ENCODE results near the gene MID1IP1.

The MID1IP1 gene

DNA sequence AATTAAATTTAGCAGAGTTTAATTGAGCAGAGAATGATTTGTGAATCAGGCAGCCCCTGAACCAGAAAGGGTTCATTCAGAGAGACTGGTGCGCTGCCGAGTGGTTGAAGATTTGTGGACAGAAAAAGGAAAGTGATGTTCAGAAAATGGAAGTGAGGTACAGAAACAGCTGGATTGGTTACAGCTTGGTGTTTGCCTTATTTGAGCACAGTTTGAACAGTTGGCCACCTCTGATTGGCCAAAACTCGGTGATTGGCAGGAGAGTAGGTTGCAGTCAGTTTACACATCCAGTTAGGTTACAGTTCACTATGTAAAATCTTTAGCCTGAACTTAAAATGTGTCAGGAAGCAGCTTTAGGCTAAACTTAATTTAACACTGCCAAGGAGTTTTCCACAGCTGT lies 14.9 kb downstream of the MID1IP1 start:
- no peak for DNase-seq

DNA sequence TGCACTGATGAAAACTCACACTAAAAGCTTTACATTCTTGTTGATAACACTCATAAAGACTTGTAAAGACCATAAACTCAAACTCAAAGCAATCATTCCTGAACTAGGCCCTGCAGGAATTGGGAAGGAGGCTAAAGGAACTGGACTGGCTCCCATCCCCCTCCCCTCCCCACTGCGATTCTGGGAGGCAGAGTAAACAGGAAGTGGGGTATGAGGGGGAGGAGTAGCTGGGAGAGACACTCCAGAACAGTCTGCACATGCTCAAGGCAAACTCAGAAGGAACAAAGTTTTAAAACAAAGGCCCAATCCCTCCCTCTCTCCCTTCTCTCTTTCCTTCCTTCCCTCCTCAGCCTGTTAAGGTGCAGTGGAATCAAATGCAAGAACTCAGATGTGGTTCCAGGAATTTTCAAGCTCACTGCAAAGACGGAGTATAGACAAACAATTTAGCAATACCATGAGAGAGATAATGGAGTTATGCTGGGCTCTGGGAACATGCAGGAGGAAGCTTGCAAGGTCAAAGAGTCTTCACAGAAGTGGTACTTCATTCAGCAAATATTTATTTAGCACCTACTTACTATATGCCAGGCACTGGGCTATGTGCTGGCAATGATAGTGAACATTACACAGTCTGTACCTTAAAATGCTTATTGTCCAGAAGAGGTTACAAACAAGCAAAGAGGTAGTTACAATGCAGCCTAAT lies 15.9 kb downstream of the MID1IP1 start:
- no peak for DNase-seq

- no peak for DNase-seq
Measured at GRCh38 chrX:38819163-38819562, 17.9 kb downstream of the MID1IP1 start.

GRCh38 chrX:38819709-38820108 lies 18.4 kb downstream of the MID1IP1 start:
- no peak for DNase-seq

- DNase-seq, result no peak
Measured at GRCh38 chrX:38820751-38821150, 19.5 kb downstream of the MID1IP1 start.

- no peak for DNase-seq
Measured at GRCh38 chrX:38824176-38824575, 22.9 kb downstream of the MID1IP1 start.

DNA sequence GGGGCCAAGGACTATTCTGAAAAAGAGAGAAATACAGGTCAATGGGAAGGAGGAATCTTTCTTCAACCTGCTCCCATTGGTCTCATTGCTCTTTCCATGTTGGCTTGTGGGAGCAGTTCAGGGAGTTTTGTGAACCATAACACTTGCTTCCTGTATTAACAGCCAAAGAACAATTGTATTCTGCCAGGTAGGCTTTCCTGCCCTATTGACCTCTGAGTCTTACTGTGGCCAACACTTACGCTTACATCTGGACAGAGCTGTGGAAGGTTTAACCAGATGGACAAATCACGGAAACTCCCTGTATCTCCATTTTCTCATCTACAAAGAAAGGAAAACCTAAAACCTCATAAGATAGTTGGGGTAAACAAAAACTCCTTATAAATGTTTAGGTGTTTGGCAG lies 30.7 kb downstream of the MID1IP1 start:
- DNase-seq, result no peak

DNA sequence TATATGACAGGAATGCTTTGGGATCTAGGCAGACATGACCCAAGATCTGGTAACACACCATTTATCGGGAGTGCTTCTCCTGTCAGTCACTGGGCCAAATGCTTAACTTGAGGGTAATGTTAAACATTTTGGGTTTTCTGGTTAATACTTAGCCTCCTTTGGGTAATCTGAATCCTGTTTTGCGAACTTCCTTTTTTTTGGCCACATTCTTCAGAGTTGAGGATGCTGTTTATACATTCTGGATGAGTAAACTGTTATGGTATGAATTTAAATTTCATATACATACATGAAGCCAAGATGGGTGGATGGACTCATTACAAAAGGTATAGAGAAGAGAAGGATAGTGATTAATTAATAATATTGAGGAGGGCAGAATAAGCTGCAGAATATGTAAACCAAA lies 36.1 kb downstream of the MID1IP1 start:
- no peak for DNase-seq

DNA sequence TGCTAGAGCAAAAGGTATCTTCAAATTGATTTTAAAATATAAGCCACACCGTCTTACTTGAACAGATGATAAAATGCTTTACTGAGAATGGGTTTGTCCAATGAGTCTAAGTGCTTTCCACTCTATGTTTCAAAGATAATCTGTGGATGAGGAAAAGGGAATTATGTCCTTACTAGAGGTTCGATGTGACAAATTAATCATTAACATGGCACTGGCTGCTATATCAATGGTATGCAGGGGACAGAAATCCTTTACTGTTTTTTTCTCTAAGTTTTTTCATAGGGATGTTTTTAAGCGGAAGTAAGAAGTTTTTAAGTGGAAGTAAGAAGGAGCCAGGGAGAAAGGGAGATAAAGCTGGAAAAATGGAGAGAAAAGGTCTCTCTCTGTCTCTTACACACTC lies 38.0 kb downstream of the MID1IP1 start:
- DNase-seq, result no peak

GRCh38 chrX:38839944-38840343 lies 38.7 kb downstream of the MID1IP1 start:
- DNase-seq, result no peak

- DNase-seq, result no peak
Measured at GRCh38 chrX:38841750-38842149, 40.5 kb downstream of the MID1IP1 start.

GRCh38 chrX:38845426-38845825 lies 44.2 kb downstream of the MID1IP1 start:
- DNase-seq, result no peak

GRCh38 chrX:38847206-38847902 lies 46.1 kb downstream of the MID1IP1 start:
- DNase-seq, result no peak

DNA sequence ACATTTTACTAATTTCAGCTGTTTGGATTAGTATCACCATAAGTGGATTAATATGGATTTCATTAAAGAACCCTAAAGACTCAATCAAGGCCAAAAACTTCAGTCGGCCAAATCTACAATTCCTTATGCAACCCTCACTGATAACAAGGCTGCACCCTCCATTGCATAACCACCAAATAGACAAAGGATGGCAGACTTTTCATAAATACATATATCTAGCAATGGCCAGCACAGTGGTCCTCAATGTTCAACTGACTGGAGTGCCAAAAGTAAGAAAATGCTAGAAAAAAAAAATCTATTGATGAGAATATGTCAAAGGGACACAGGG lies 46.6 kb downstream of the MID1IP1 start:
- no peak for DNase-seq

- no peak for DNase-seq
Measured at GRCh38 chrX:38848671-38849455, 47.6 kb downstream of the MID1IP1 start.

- no peak for DNase-seq
Measured at GRCh38 chrX:38850807-38851544, 49.7 kb downstream of the MID1IP1 start.

DNA sequence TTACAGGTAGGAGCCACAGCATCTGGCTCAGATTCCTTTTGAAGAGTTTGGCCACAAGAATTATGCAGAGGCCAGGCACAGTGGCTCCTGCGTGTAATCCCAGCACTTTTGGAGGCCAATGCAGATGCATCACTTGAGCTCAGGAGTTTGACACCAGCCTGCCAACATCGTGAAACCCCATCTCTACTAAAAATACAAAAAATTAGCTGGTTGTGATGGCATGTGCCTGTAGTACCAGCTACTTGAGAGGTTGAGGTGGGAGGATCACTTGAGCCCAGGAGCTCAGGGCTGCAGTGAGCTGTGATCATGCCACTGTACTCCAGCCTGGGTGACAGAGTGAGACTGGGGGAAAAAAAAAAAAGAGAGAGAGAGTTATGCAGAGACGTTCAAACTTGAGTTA lies 53.0 kb downstream of the MID1IP1 start:
- no peak for DNase-seq

Measured in NCI-H1105 (cell line).